K562 (cell line): ENCODE data around the gene CR2. TPM values are rescaled to one million over a fixed set of nuclear protein-coding genes. Genes with fewer than 3 reads are reported as not detected.

Experiments used
- ARID2 ChIP-seq: fragments of 450-650 bp; IDR thresholded peaks from 2 replicates; pipeline ENCODE4 v1.6.1; 2017; ENCODE audit warnings: antibody characterized with exemption, mild to moderate bottlenecking
- C11orf30 ChIP-seq: fragments of 450-650 bp; IDR thresholded peaks from 2 replicates; pipeline ENCODE4 v1.6.1; 2016; ENCODE audit warnings: low read depth, mild to moderate bottlenecking
- CC2D1A ChIP-seq: fragments of 450-650 bp; IDR thresholded peaks from 2 replicates; pipeline ENCODE4 v1.6.1; 2017; ENCODE audit warnings: mild to moderate bottlenecking
- COPS2 ChIP-seq: fragments of 450-650 bp; conservative IDR thresholded peaks from 2 replicates; pipeline ENCODE4 v1.6.1; 2016; ENCODE audit warnings: mild to moderate bottlenecking, moderate library complexity
- CTCF ChIP-seq, 3 experiments: IDR thresholded peaks in 2 of 3; conservative IDR thresholded peaks in 1 of 3; 2 replicates each; pipeline ENCODE4 v1.5.1; 2011 to 2012; ENCODE audit warnings: low read length in 3 of 3, mild to moderate bottlenecking in 3 of 3, control low read depth in 2 of 3, improper control_type of control experiment in 1 of 3, inconsistent platforms in 1 of 3, low read depth in 1 of 3, mixed read lengths in 1 of 3, moderate library complexity in 1 of 3; ENCODE audit not compliant: insufficient read depth in 2 of 3
- MCM2 ChIP-seq: fragments of 450-650 bp; IDR thresholded peaks from 2 replicates; pipeline ENCODE4 v1.6.1; 2017; ENCODE audit warnings: low read depth, mild to moderate bottlenecking
- NCOR1 ChIP-seq: fragments of 450-650 bp; IDR thresholded peaks from 2 replicates; pipeline ENCODE4 v1.6.1; 2016; ENCODE audit warnings: mild to moderate bottlenecking, moderate library complexity
- NFE2L1 ChIP-seq: fragments of 450-650 bp; IDR thresholded peaks from 2 replicates; pipeline ENCODE4 v1.6.1; 2016; ENCODE audit warnings: missing genetic modification characterization, low read depth, mild to moderate bottlenecking, missing compliant biosample characterization, moderate library complexity, borderline replicate concordance
- RAD21 ChIP-seq, 2 experiments: fragments of 250-450 bp in 1 of 2; fragments of 450-650 bp in 1 of 2; sonication (Bioruptor Pico) in 1 of 2; formaldehyde crosslinking in 1 of 2; IDR thresholded peaks in 1 of 2; conservative IDR thresholded peaks in 1 of 2; 2 replicates each; pipeline versions ENCODE4 v1.4.0 to v1.8.0; 2020 to 2022; ENCODE audit warnings: mild to moderate bottlenecking in 2 of 2, moderate library complexity in 1 of 2
- SLC30A9 ChIP-seq: fragments of 250-450 bp; sonication (Bioruptor Pico); IDR thresholded peaks from 2 replicates; pipeline ENCODE4 v1.8.0; 2022; ENCODE audit warnings: mild to moderate bottlenecking, moderate library complexity
- ZNF175 ChIP-seq: fragments of 200-800 bp; sonication (Bioruptor generic); IDR thresholded peaks from 2 replicates; pipeline ENCODE4 v1.6.1; 2016; ENCODE audit warnings: low read depth, mild to moderate bottlenecking, missing genetic modification characterization, missing compliant biosample characterization
- polyA plus RNA-seq, 8 experiments: library from polyadenylated mRNA; depleted of rRNA in 4 of 8; stranded (reverse) in 5 of 8; unstranded in 3 of 8; fragments of >200 nt; fragmentation: Nextera tagmentation in 2 of 8; fragmentation: Illumina TruSeq in 1 of 8; extraction: Ambion mirVana in 2 of 8; extraction: Trizol in 1 of 8; gene quantifications; 2 replicates each; pipeline versions ENCODE4 v1.2.1 to v1.2.3, GENCODE V29; 2011 to 2014; ENCODE audit warnings: inconsistent platforms in 1 of 8, missing spikeins in 1 of 8
- total RNA-seq, 7 experiments: library from RNA; depleted of rRNA in 6 of 7; stranded (reverse); fragments of >200 nt in 6 of 7; fragmentation: Illumina TruSeq in 2 of 7; extraction: Trizol in 2 of 7; gene quantifications; 2 replicates each; pipeline versions ENCODE4 v1.2.1 to v1.2.3, GENCODE V29; 2011 to 2021; ENCODE audit warnings: low replicate concordance in 1 of 7
- TF ChIP-seq, protein P1 (sequence below), 2 experiments: IDR thresholded peaks in 1 of 2; conservative IDR thresholded peaks in 1 of 2; 2 replicates each; pipeline ENCODE4 v1.6.1; 2016; ENCODE audit warnings: low read depth in 2 of 2, mild to moderate bottlenecking in 1 of 2, missing compliant biosample characterization in 1 of 2, missing genetic modification characterization in 1 of 2, moderate library complexity in 1 of 2
- TF ChIP-seq, protein P2 (sequence below): fragments of 450-650 bp; IDR thresholded peaks from 2 replicates; pipeline ENCODE4 v1.6.1; 2018; ENCODE audit not compliant: partially characterized antibody

CR2 gene
- total and polyA plus RNA-seq, 9 of the 15 experiments (the other 6 are each of a cell fraction or from before 2014, with no cell fraction given): 0.07 to 0.67 (median 0.37) TPM

GRCh38 chr1:207499573-207499972, 45.4 kb downstream of the CR2 start (continued):
- TF ChIP-seq, protein P1, sequence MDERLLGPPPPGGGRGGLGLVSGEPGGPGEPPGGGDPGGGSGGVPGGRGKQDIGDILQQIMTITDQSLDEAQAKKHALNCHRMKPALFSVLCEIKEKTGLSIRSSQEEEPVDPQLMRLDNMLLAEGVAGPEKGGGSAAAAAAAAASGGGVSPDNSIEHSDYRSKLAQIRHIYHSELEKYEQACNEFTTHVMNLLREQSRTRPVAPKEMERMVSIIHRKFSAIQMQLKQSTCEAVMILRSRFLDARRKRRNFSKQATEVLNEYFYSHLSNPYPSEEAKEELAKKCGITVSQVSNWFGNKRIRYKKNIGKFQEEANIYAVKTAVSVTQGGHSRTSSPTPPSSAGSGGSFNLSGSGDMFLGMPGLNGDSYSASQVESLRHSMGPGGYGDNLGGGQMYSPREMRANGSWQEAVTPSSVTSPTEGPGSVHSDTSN (CRISPR knock-in tag; IDR thresholded peaks at IDR 0.05; ENCODE audit: low read depth): no peak
- TF ChIP-seq, protein P1 (tag; conservative IDR thresholded peaks at IDR 0.05; ENCODE audit: low read depth): no peak
- TF ChIP-seq, protein P2, sequence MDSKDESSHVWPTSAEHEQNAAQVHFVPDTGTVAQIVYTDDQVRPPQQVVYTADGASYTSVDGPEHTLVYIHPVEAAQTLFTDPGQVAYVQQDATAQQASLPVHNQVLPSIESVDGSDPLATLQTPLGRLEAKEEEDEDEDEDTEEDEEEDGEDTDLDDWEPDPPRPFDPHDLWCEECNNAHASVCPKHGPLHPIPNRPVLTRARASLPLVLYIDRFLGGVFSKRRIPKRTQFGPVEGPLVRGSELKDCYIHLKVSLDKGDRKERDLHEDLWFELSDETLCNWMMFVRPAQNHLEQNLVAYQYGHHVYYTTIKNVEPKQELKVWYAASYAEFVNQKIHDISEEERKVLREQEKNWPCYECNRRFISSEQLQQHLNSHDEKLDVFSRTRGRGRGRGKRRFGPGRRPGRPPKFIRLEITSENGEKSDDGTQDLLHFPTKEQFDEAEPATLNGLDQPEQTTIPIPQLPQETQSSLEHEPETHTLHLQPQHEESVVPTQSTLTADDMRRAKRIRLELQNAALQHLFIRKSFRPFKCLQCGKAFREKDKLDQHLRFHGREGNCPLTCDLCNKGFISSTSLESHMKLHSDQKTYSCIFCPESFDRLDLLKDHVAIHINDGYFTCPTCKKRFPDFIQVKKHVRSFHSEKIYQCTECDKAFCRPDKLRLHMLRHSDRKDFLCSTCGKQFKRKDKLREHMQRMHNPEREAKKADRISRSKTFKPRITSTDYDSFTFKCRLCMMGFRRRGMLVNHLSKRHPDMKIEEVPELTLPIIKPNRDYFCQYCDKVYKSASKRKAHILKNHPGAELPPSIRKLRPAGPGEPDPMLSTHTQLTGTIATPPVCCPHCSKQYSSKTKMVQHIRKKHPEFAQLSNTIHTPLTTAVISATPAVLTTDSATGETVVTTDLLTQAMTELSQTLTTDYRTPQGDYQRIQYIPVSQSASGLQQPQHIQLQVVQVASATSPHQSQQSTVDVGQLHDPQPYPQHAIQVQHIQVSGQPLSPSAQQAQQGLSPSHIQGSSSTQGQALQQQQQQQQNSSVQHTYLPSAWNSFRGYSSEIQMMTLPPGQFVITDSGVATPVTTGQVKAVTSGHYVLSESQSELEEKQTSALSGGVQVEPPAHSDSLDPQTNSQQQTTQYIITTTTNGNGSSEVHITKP: peak; percentile 54
- TF ChIP-seq COPS2: no peak
- no peak for TF ChIP-seq SLC30A9 (CRISPR knock-in tag)
- no peak for TF ChIP-seq NFE2L1 (tag)
- 0 out of 2 replicates have a peak, but pooled peaks have one; percentile 2 for TF ChIP-seq NCOR1
- TF ChIP-seq CTCF (IDR thresholded peaks at IDR 0.05 in 2 of 3, conservative IDR thresholded peaks at IDR 0.05 in 1 of 3; ENCODE audit: insufficient read depth in 2 of 3, low read depth in 1 of 3, low read length in 3 of 3): peak; percentile 86 to 97 (median 88)
- TF ChIP-seq MCM2: no peak
- TF ChIP-seq C11orf30: no peak
- peak; percentile 96 to 98 for TF ChIP-seq RAD21 (CRISPR knock-in tag; conservative IDR thresholded peaks at IDR 0.05 in 1 of 2, IDR thresholded peaks at IDR 0.05 in 1 of 2)
- TF ChIP-seq ARID2: peak; percentile 70; the same call in 1 of the 2 replicates
- peak; percentile 67; the same call in 1 of the 2 replicates for TF ChIP-seq CC2D1A
- TF ChIP-seq ZNF175 (CRISPR knock-in tag): no peak
